Large intestine (tissue), 12 donors: ENCODE measurements around the gene WDR74. TPM values are rescaled to one million over a fixed set of nuclear protein-coding genes. Genes with fewer than 3 reads are reported as not detected.

Source experiments
- DNase-seq, 2 donors: peaks; one replicate each; pipeline versions ENCODE4 v3.0.0 to v3.0.0-alpha.2; 2013
- H3K27ac ChIP-seq: one replicate; pipeline ENCODE4 v1.5.1; 2013; ENCODE audit warnings: low read length
- H3K27me3 ChIP-seq: 2 replicates; pipeline ENCODE4 v1.6.1; 2013; ENCODE audit warnings: low read length; ENCODE audit not compliant: control insufficient read depth, insufficient read depth
- H3K36me3 ChIP-seq: 2 replicates; pipeline ENCODE4 v1.6.1; 2013; ENCODE audit warnings: low read length; ENCODE audit not compliant: control insufficient read depth, insufficient read depth
- H3K4me1 ChIP-seq: one replicate; pipeline ENCODE4 v1.6.1; 2013; ENCODE audit warnings: low read length; ENCODE audit not compliant: control insufficient read depth, insufficient read depth
- H3K4me3 ChIP-seq: one replicate; pipeline ENCODE4 v1.5.1; 2013; ENCODE audit warnings: low read length
- H3K9me3 ChIP-seq: one replicate; pipeline ENCODE4 v1.6.1; 2013; ENCODE audit warnings: mild to moderate bottlenecking, low read depth, low read length, moderate library complexity; ENCODE audit not compliant: control insufficient read depth
- WGBS: methylation state at CpG from one replicate; pipeline ENCODE4 v1.1.5; 2013; ENCODE audit warnings: low lambda C conversion rate; ENCODE audit not compliant: insufficient coverage; 5-methylcytosine and 5-hydroxymethylcytosine counted together
- long read RNA-seq, 11 donors: transcript quantifications; one replicate each; lab custom pipeline, GENCODE V29; 2026
- polyA plus RNA-seq: library from polyadenylated mRNA; unstranded; fragments of 120-200 nt; gene quantifications from one replicate; pipeline ENCODE4 v1.2.1, GENCODE V29; 2013

WDR74 gene
- 38.4 TPM for polyA plus RNA-seq
- long read RNA-seq, donor 1, transcript WDR74-201 (11 exons, 1,289 nt) = major isoform, 8 of 8 reads
- long read RNA-seq, donor 1, partial matches to known transcripts = 0 of 8 reads
- long read RNA-seq, donor 1, other reads (novel, unspliced or antisense) = 0 of 8 reads
- long read RNA-seq, donor 2, transcript WDR74-201 (11 exons, 1,289 nt) = major isoform, 8 of 11 reads
- long read RNA-seq, donor 2, partial matches to known transcripts = 0 of 11 reads
- long read RNA-seq, donor 2, other reads (novel, unspliced or antisense) = 0 of 11 reads
- long read RNA-seq, donor 3 = 0 reads
- long read RNA-seq, donor 4, partial matches to known transcripts = 0 of 1 reads
- long read RNA-seq, donor 4, other reads (novel, unspliced or antisense) = 0 of 1 reads
- long read RNA-seq, donor 5, transcript WDR74-201 (11 exons, 1,289 nt) = major isoform, 6 of 6 reads
- long read RNA-seq, donor 5, partial matches to known transcripts = 0 of 6 reads
- long read RNA-seq, donor 5, other reads (novel, unspliced or antisense) = 0 of 6 reads
- long read RNA-seq, donor 6, transcript WDR74-201 (11 exons, 1,289 nt) = major isoform, 9 of 11 reads
- long read RNA-seq, donor 6, partial matches to known transcripts = 0 of 11 reads
- long read RNA-seq, donor 6, other reads (novel, unspliced or antisense) = 0 of 11 reads
- long read RNA-seq, donor 7, transcript WDR74-201 (11 exons, 1,289 nt) = major isoform, 7 of 7 reads
- long read RNA-seq, donor 7, partial matches to known transcripts = 0 of 7 reads
- long read RNA-seq, donor 7, other reads (novel, unspliced or antisense) = 0 of 7 reads
- long read RNA-seq, donor 8, transcript WDR74-201 (11 exons, 1,289 nt) = major isoform, 15 of 20 reads
- long read RNA-seq, donor 8, partial matches to known transcripts = 0 of 20 reads
- long read RNA-seq, donor 8, other reads (novel, unspliced or antisense) = 0 of 20 reads
- long read RNA-seq, donor 9, transcript WDR74-201 (11 exons, 1,289 nt) = major isoform, 14 of 16 reads
- long read RNA-seq, donor 9, partial matches to known transcripts = 0 of 16 reads
- long read RNA-seq, donor 9, other reads (novel, unspliced or antisense) = 0 of 16 reads
- long read RNA-seq, donor 10, transcript WDR74-201 (11 exons, 1,289 nt) = major isoform, 12 of 13 reads
- long read RNA-seq, donor 10, partial matches to known transcripts = 0 of 13 reads
- long read RNA-seq, donor 10, other reads (novel, unspliced or antisense) = 0 of 13 reads
- long read RNA-seq, donor 11, transcript WDR74-201 (11 exons, 1,289 nt) = major isoform, 6 of 8 reads
- long read RNA-seq, donor 11, partial matches to known transcripts = 0 of 8 reads
- long read RNA-seq, donor 11, other reads (novel, unspliced or antisense) = 0 of 8 reads

- Histone ChIP-seq H3K4me3 (peak within 1 kb of the TSS; percentile 90), H3K27ac (peak within 1 kb of the TSS; percentile 99), H3K36me3 (peaks cover 29% of the 10 kb centered on the region), H3K27me3 (no peaks in the 10 kb centered on the region), H3K9me3 (no peaks in the 10 kb centered on the region), H3K4me1 (peaks cover 15% of the 10 kb centered on the region)
- WGBS = 0% methylated on average over 5 of the region's 62 CpGs
- DNase-seq = peak; percentile 95 to 96
These were observed at the start of gene WDR74 for GRCh38 chr11:62839050-62839945. Gene WDR74 (minus strand): TSS chr11:62839590. CDS start chr11:62839570, 20 bp downstream.

- Histone ChIP-seq H3K36me3 (peaks cover 53% of the 10 kb centered on the region), H3K27ac (peak overlapping the region; percentile 80), H3K4me3 (no peak overlapping the region), H3K4me1 (peaks cover 65% of the 10 kb centered on the region), H3K9me3 (no peaks in the 10 kb centered on the region), H3K27me3 (no peaks in the 10 kb centered on the region)
- no CpG with 5 or more reads among the region's 2 CpGs for WGBS
- no peak for DNase-seq
These were observed 49.7 kb upstream of the WDR74 start for GRCh38 chr11:62889126-62889483.

GRCh38 chr11:62888406-62888805 is 49.0 kb upstream of the WDR74 start:
- DNase-seq = no peak
- Histone ChIP-seq H3K27ac (peak overlapping the region; percentile 80), H3K4me3 (no peak overlapping the region), H3K4me1 (peaks cover 72% of the 10 kb centered on the region), H3K9me3 (no peaks in the 10 kb centered on the region), H3K27me3 (no peaks in the 10 kb centered on the region), H3K36me3 (peaks cover 60% of the 10 kb centered on the region)
- WGBS = no CpG with 5 or more reads among the region's 14 CpGs

- Histone ChIP-seq H3K4me1 (peaks cover 63% of the 10 kb centered on the region), H3K9me3 (no peaks in the 10 kb centered on the region), H3K27ac (peak overlapping the region; percentile 9), H3K27me3 (no peaks in the 10 kb centered on the region), H3K4me3 (peak overlapping the region; percentile 3), H3K36me3 (peaks cover 71% of the 10 kb centered on the region)
- 100% methylated on average over 1 of the region's 11 CpGs for WGBS
- DNase-seq = no peak
These were observed 45.9 kb upstream of the WDR74 start for GRCh38 chr11:62885137-62885750.

GRCh38 chr11:62883673-62884072 is 44.3 kb upstream of the WDR74 start:
- Histone ChIP-seq H3K4me1 (peaks cover 62% of the 10 kb centered on the region), H3K9me3 (no peaks in the 10 kb centered on the region), H3K4me3 (peak overlapping the region; percentile 98), H3K27ac (peak overlapping the region; percentile 100), H3K36me3 (peaks cover 63% of the 10 kb centered on the region), H3K27me3 (no peaks in the 10 kb centered on the region)
- no peak for DNase-seq
- 71% methylated on average over 1 of the region's 3 CpGs for WGBS

- peaks cover 55% of the 10 kb centered on the region for H3K4me1 ChIP-seq
- WGBS = no CpG with 5 or more reads among the region's 5 CpGs
These were observed 43.6 kb upstream of the WDR74 start for GRCh38 chr11:62882788-62883501.

GRCh38 chr11:62882431-62882749 is 43.0 kb upstream of the WDR74 start:
- no CpG with 5 or more reads among the region's 6 CpGs for WGBS
- no peak for DNase-seq
- H3K9me3 ChIP-seq = no peaks in the 10 kb centered on the region
- peaks cover 51% of the 10 kb centered on the region for H3K36me3 ChIP-seq
- H3K27me3 ChIP-seq = no peaks in the 10 kb centered on the region
- peak overlapping the region; percentile 98 for H3K4me3 ChIP-seq
- H3K4me1 ChIP-seq = peaks cover 50% of the 10 kb centered on the region
- H3K27ac ChIP-seq = peak overlapping the region; percentile 100

More at GRCh38 chr11:62882788-62883501, 43.6 kb upstream of the WDR74 start:
- Histone ChIP-seq H3K27me3 (no peaks in the 10 kb centered on the region), H3K9me3 (no peaks in the 10 kb centered on the region), H3K27ac (peak overlapping the region; percentile 100), H3K36me3 (peaks cover 56% of the 10 kb centered on the region), H3K4me3 (peak overlapping the region; percentile 98)
- DNase-seq = peak; percentile 32 to 69

GRCh38 chr11:62881579-62882430 is 42.4 kb upstream of the WDR74 start:
- Histone ChIP-seq H3K4me1 (peaks cover 45% of the 10 kb centered on the region), H3K9me3 (no peaks in the 10 kb centered on the region), H3K27ac (peak overlapping the region; percentile 100), H3K36me3 (peaks cover 45% of the 10 kb centered on the region), H3K4me3 (peak overlapping the region; percentile 98), H3K27me3 (no peaks in the 10 kb centered on the region)
- WGBS = 10% methylated on average over 2 of the region's 21 CpGs
- DNase-seq = peak; percentile 95 to 98
